GM03348 (cell line): Measurements from ENCODE around the gene CDH18.

Experiments
- DNase-seq: peaks from one replicate; pipeline ENCODE4 v3.0.0; 2012; ENCODE audit warnings: low spot score

CDH18 gene

GRCh38 chr5:19424506-19424905 lies 563.5 kb downstream of the CDH18 start:
- DNase-seq = no peak
